K562 (cell line): Measurements from ENCODE around the gene EVI5L. TPM values are rescaled to one million over a fixed set of nuclear protein-coding genes. Genes with fewer than 3 reads are reported as not detected.

ENCODE experiments used
- CHAMP1 ChIP-seq: fragments of 450-650 bp; IDR thresholded peaks from 2 replicates; pipeline ENCODE4 v1.6.1; 2016; ENCODE audit warnings: mild to moderate bottlenecking
- CREB1 ChIP-seq, 2 experiments: sonication (generic) in 1 of 2; formaldehyde crosslinking in 1 of 2; IDR thresholded peaks; 2 replicates each; pipeline versions ENCODE4 v1.6.1 to v1.8.0; 2012 to 2022; ENCODE audit warnings: inconsistent platforms in 1 of 2, mild to moderate bottlenecking in 1 of 2, missing genetic modification reagents in 1 of 2, moderate library complexity in 1 of 2
- CXXC5 ChIP-seq: fragments of 250-450 bp; sonication (Bioruptor Pico); IDR thresholded peaks from 2 replicates; pipeline ENCODE4 v1.8.0; 2022; ENCODE audit warnings: inconsistent platforms, mild to moderate bottlenecking, moderate library complexity
- DPF2 ChIP-seq: fragments of 450-650 bp; IDR thresholded peaks from 2 replicates; pipeline ENCODE4 v1.6.1; 2016
- E2F1 ChIP-seq: sonication (generic); formaldehyde crosslinking; IDR thresholded peaks from 2 replicates; pipeline ENCODE4 v1.8.1; 2023; ENCODE audit warnings: mild to moderate bottlenecking, missing genetic modification reagents, moderate library complexity
- E4F1 ChIP-seq: fragments of 250-450 bp; sonication (Bioruptor Pico); IDR thresholded peaks from 2 replicates; pipeline ENCODE4 v1.5.0; 2021; ENCODE audit warnings: mild to moderate bottlenecking, borderline replicate concordance
- EHMT2 ChIP-seq: fragments of 450-650 bp; IDR thresholded peaks from 2 replicates; pipeline ENCODE4 v1.6.1; 2018; ENCODE audit warnings: antibody characterized with exemption
- ESRRB ChIP-seq: fragments of 250-450 bp; sonication (Bioruptor Pico); IDR thresholded peaks from 2 replicates; pipeline ENCODE4 v1.5.0; 2020; ENCODE audit warnings: mild to moderate bottlenecking, moderate library complexity, borderline replicate concordance
- GTF2F1 ChIP-seq: IDR thresholded peaks from 2 replicates; pipeline ENCODE4 v1.6.1; 2011; ENCODE audit warnings: low read depth, low read length, improper control_type of control experiment
- HDAC8 ChIP-seq: fragments of 450-650 bp; IDR thresholded peaks from 2 replicates; pipeline ENCODE4 v1.6.1; 2016; ENCODE audit warnings: mild to moderate bottlenecking, missing genetic modification characterization, moderate library complexity, missing compliant biosample characterization
- KLF1 ChIP-seq: fragments of 450-650 bp; IDR thresholded peaks from 2 replicates; pipeline ENCODE4 v1.6.1; 2016; ENCODE audit warnings: missing genetic modification characterization, missing compliant biosample characterization
- MAZ ChIP-seq, 2 experiments: fragments of 450-650 bp in 1 of 2; sonication (generic) in 1 of 2; formaldehyde crosslinking; IDR thresholded peaks in 1 of 2; conservative IDR thresholded peaks in 1 of 2; 2 replicates each; pipeline versions ENCODE4 v1.4.0 to v1.5.0; 2020; ENCODE audit warnings: mild to moderate bottlenecking in 1 of 2, missing genetic modification reagents in 1 of 2
- MCM5 ChIP-seq: fragments of 450-650 bp; IDR thresholded peaks from 2 replicates; pipeline ENCODE4 v1.6.1; 2016; ENCODE audit warnings: low read depth
- MTA1 ChIP-seq: fragments of 450-650 bp; IDR thresholded peaks from 2 replicates; pipeline ENCODE4 v1.6.1; 2017; ENCODE audit warnings: borderline replicate concordance
- NRF1 ChIP-seq, 2 experiments: fragments of 450-650 bp; IDR thresholded peaks in 1 of 2; conservative IDR thresholded peaks in 1 of 2; 2 replicates each; pipeline ENCODE4 v1.6.1; 2014; ENCODE audit warnings: mild to moderate bottlenecking in 2 of 2
- RBM15 ChIP-seq: fragments of 200-400 bp; formaldehyde crosslinking; IDR thresholded peaks from 2 replicates; pipeline ENCODE4 v1.6.1; 2018; ENCODE audit warnings: mild to moderate bottlenecking, low read length, moderate library complexity; ENCODE audit not compliant: insufficient read depth
- SIN3B ChIP-seq: fragments of 450-650 bp; IDR thresholded peaks from 2 replicates; pipeline ENCODE4 v1.6.1; 2017; ENCODE audit warnings: low read depth, mild to moderate bottlenecking, moderate library complexity
- SMAD1 ChIP-seq: fragments of 150-350 bp; IDR thresholded peaks from 2 replicates; pipeline ENCODE4 v1.6.1; 2014; ENCODE audit warnings: low read length, low read depth; ENCODE audit not compliant: partially characterized antibody
- STAT5B ChIP-seq: fragments of 250-450 bp; sonication (Bioruptor Pico); IDR thresholded peaks from 2 replicates; pipeline ENCODE4 v1.8.0; 2021; ENCODE audit warnings: mild to moderate bottlenecking, inconsistent platforms
- polyA plus RNA-seq, 8 experiments: library from polyadenylated mRNA; depleted of rRNA in 4 of 8; stranded (reverse) in 5 of 8; unstranded in 3 of 8; fragments of >200 nt; fragmentation: Nextera tagmentation in 2 of 8; fragmentation: Illumina TruSeq in 1 of 8; extraction: Ambion mirVana in 2 of 8; extraction: Trizol in 1 of 8; gene quantifications; 2 replicates each; pipeline versions ENCODE4 v1.2.1 to v1.2.3, GENCODE V29; 2011 to 2014; ENCODE audit warnings: inconsistent platforms in 1 of 8, missing spikeins in 1 of 8
- total RNA-seq, 7 experiments: library from RNA; depleted of rRNA in 6 of 7; stranded (reverse); fragments of >200 nt in 6 of 7; fragmentation: Illumina TruSeq in 2 of 7; extraction: Trizol in 2 of 7; gene quantifications; 2 replicates each; pipeline versions ENCODE4 v1.2.1 to v1.2.3, GENCODE V29; 2011 to 2021; ENCODE audit warnings: low replicate concordance in 1 of 7
- TF ChIP-seq, protein P1 (sequence below): fragments of 250-450 bp; sonication (Bioruptor Pico); IDR thresholded peaks from 2 replicates; pipeline ENCODE4 v1.9.0; 2021; ENCODE audit warnings: mild to moderate bottlenecking, inconsistent platforms

The EVI5L gene
- total and polyA plus RNA-seq, 9 of the 15 experiments (the other 6 are each of a cell fraction or from before 2014, with no cell fraction given): 0.69 to 1.8 (median 1.2) TPM; not detected in 2

DNA sequence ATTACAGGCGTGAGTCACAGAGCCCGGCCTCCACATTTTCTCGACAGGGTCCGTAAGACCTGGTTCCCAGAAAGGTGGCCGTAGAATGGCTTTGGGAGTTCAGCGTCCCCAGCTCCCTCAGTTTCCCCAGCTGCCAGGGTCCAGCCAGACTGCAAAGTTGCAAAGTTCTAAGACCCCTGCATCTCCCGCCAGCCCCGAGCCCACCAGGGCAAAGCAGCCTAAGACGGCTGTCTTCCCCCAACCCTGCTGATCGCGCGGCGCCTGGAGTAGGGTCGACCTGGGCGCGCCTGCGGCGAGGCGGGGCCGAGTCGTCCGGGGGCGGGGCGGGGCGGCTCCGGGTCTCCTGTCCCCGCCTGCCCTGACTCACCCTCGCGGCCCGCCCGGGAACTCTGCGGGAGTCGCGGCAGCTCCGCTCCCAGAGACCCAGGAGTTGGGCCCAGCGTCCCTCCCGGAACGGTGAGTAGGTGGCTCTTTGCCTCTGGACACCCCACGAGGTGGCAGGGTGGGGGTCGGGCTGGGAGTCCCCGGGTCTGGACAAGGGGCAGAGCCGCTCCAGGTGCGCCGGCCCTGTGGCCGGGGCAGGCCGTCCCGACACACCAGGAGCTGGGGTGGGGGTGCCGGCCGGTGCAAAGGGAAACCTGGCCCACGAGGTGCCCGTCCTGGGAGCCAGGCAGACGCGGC, 58.3 kb downstream of the EVI5L start, which contains the start of gene LRRC8E (continued):
- TF ChIP-seq CREB1 (IDR thresholded peaks at IDR 0.05) (0 out of 2 replicates have a peak, but pooled peaks have one; percentile 30), CREB1 (CRISPR knock-in tag; IDR thresholded peaks at IDR 0.05) (no peak), NRF1 (conservative IDR thresholded peaks at IDR 0.05 in 1 of 2, IDR thresholded peaks at IDR 0.05 in 1 of 2) (peak; percentile 64 to 68), CXXC5 (peak; percentile 56), HDAC8 (tag) (no peak), EHMT2 (no peak), SIN3B (0 out of 2 replicates have a peak, but pooled peaks have one; percentile 10), E4F1 (CRISPR knock-in tag) (no peak), MTA1 (no peak), MCM5 (no peak), ESRRB (CRISPR knock-in tag) (no peak), SMAD1 (no peak), RBM15 (no peak), DPF2 (0 out of 2 replicates have a peak, but pooled peaks have one; percentile 33), MAZ (CRISPR knock-in tag; conservative IDR thresholded peaks at IDR 0.05 in 1 of 2, IDR thresholded peaks at IDR 0.05 in 1 of 2) (peak; percentile 62 to 68), STAT5B (CRISPR knock-in tag) (no peak), GTF2F1 (no peak), CHAMP1 (no peak), KLF1 (no peak), E2F1 (CRISPR knock-in tag) (peak; percentile 65)
- TF ChIP-seq, protein P1, sequence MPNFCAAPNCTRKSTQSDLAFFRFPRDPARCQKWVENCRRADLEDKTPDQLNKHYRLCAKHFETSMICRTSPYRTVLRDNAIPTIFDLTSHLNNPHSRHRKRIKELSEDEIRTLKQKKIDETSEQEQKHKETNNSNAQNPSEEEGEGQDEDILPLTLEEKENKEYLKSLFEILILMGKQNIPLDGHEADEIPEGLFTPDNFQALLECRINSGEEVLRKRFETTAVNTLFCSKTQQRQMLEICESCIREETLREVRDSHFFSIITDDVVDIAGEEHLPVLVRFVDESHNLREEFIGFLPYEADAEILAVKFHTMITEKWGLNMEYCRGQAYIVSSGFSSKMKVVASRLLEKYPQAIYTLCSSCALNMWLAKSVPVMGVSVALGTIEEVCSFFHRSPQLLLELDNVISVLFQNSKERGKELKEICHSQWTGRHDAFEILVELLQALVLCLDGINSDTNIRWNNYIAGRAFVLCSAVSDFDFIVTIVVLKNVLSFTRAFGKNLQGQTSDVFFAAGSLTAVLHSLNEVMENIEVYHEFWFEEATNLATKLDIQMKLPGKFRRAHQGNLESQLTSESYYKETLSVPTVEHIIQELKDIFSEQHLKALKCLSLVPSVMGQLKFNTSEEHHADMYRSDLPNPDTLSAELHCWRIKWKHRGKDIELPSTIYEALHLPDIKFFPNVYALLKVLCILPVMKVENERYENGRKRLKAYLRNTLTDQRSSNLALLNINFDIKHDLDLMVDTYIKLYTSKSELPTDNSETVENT (CRISPR knock-in tag): no peak
